ENCODE measurements around the gene TRPM5. TPM values are rescaled to one million over a fixed set of nuclear protein-coding genes. Genes with fewer than 3 reads are reported as not detected.

The TRPM5 gene
- total RNA-seq, 4 donors from 2014 or later: not detected

DNA sequence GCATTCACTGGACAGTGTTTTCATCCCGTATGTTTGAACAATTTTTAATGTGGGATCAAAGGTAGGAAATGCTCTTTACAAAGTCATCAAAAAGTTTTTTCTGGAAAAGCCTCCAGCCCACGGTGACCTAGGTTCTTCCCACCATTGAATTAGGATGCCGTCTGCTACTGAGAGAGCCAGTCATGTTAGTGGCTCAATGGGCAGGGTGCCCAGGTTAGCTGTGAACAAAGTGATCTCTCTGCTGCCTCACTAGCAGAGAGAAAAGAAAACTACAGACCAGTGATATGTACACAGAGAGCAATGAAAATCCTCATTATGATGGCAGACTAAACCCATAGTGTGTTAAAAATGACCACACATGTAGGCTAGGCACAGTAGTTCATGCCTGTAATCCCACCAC lies 32.9 kb upstream of the TRPM5 start:
- Histone ChIP-seq H3K27me3 (no peaks in the 10 kb centered on the region), H3K4me1 (no peaks in the 10 kb centered on the region), H3K9me3 (peaks cover 0 to 14% (median 1%) of the 10 kb centered on the region in 4 donors), H3K4me3 (no peak overlapping the region), H3K36me3 (no peaks in the 10 kb centered on the region), H3K27ac (no peak overlapping the region)
- TF ChIP-seq POLR2A (IDR thresholded peaks at IDR 0.05) (no peak), EP300 (IDR thresholded peaks at IDR 0.05) (no peak)
- TF ChIP-seq, protein P1, sequence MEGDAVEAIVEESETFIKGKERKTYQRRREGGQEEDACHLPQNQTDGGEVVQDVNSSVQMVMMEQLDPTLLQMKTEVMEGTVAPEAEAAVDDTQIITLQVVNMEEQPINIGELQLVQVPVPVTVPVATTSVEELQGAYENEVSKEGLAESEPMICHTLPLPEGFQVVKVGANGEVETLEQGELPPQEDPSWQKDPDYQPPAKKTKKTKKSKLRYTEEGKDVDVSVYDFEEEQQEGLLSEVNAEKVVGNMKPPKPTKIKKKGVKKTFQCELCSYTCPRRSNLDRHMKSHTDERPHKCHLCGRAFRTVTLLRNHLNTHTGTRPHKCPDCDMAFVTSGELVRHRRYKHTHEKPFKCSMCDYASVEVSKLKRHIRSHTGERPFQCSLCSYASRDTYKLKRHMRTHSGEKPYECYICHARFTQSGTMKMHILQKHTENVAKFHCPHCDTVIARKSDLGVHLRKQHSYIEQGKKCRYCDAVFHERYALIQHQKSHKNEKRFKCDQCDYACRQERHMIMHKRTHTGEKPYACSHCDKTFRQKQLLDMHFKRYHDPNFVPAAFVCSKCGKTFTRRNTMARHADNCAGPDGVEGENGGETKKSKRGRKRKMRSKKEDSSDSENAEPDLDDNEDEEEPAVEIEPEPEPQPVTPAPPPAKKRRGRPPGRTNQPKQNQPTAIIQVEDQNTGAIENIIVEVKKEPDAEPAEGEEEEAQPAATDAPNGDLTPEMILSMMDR (IDR thresholded peaks at IDR 0.05): no peak
- WGBS, 2 donors: 52 to 68% methylated on average over 3 of the region's 3 CpGs
- no peak for DNase-seq (ENCODE audit: low spot score in 2 of 2)

DNA sequence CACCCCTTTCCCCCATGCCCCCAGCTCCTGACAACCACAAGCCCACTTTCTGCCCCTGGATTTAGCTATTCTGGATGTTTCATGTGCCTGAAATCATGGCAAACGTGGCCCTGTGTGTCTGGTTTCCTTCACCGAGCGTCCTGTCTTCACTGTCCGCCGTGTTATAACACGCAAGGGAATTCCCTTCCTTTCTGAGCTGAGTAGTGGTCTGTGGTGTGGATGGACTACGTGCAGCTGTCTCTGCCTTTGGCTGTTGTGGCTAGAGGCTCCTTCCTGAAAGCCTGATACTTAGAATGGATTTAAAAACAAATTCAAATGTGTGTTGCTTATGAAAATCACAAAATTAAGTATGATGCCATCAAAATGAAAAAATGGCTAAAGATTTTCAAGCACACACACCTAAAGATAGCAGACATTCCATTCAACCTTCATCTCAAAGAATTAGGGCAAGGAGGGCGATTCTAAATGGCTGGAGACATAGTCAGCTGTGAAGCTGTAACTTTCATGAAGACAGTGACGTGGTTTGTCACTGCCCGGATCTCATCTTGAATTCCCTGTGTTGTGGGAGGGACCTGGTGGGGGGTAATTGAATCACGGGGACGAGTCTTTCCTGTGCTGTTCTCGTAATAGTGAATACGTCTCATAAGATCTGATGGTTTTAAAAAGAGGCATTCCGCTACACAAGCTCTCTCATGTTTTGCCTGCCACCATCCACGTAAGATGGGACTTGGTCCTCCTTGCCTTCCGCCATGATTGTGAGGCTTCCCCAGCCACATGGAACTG lies 31.0 kb upstream of the TRPM5 start:
- Histone ChIP-seq H3K4me3 (no peak overlapping the region), H3K9me3 (peaks cover 0 to 9% (median 1%) of the 10 kb centered on the region in 4 donors), H3K36me3 (no peaks in the 10 kb centered on the region), H3K27me3 (peaks cover 0 to 4% of the 10 kb centered on the region in 2 donors), H3K27ac (no peak overlapping the region), H3K4me1 (no peaks in the 10 kb centered on the region)
- WGBS, 2 donors: 64 to 68% methylated on average over 17 of the region's 17 CpGs
- no peak for DNase-seq (ENCODE audit: low spot score in 2 of 2)
- TF ChIP-seq EP300 (IDR thresholded peaks at IDR 0.05) (no peak), POLR2A (IDR thresholded peaks at IDR 0.05) (no peak)
- TF ChIP-seq, protein P1 (IDR thresholded peaks at IDR 0.05): no peak

DNA sequence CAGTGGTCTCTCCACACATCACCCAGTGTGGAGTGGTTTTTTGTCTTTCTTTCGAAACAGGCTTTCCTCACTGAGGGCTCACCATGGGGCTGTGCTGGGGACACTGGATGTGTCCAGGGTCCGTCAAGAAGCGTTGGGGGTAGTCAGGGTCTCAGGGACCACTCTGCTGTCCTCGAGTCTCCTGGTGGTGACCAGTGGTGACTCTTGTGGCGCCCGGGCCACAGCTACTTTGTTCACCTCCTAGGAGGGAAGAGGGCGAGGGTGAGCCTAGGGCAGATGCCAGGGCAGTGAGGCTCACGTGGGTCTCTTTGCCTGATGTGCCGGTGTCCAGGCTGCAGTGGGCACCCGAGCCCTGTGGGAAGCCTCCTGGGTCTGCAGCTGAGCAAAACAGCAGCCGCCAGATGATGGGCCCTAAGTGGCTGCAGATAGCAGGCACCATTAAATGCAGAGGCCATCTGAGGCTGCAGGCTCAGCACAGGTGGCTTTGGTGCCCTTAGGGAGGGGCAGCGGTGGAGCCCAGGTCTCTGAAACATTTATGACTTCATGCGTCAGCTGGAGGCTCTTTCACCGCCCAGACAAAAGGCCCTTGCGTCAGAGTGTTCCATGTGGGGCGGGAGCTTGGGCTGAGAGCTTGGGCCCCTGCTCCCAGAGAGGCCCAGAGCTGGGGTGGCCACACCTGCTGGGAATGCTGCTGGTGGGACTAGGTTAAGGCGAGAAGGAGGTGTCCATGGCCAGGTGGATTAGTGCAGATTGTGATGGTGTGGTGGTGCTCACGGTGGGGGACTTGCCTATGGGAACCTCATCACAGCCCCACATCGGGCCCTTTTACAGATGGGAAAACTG lies 30.0 kb upstream of the TRPM5 start:
- TF ChIP-seq EP300 (IDR thresholded peaks at IDR 0.05) (no peak), POLR2A (IDR thresholded peaks at IDR 0.05) (no peak)
- TF ChIP-seq, protein P1 (IDR thresholded peaks at IDR 0.05): no peak
- no peaks in the 10 kb centered on the region for H3K36me3 ChIP-seq
- H3K27ac ChIP-seq: no peak overlapping the region
- no peak overlapping the region for H3K4me3 ChIP-seq
- peaks cover 0 to 4% of the 10 kb centered on the region in 2 donors for H3K27me3 ChIP-seq
- no peaks in the 10 kb centered on the region for H3K4me1 ChIP-seq
- no peak for DNase-seq (ENCODE audit: low spot score in 2 of 2)
- 90% methylated on average over 10 to 12 of the region's 19 CpGs for WGBS, 2 donors
- peaks cover 0 to 1% (median under 1%) of the 10 kb centered on the region in 4 donors for H3K9me3 ChIP-seq

DNA sequence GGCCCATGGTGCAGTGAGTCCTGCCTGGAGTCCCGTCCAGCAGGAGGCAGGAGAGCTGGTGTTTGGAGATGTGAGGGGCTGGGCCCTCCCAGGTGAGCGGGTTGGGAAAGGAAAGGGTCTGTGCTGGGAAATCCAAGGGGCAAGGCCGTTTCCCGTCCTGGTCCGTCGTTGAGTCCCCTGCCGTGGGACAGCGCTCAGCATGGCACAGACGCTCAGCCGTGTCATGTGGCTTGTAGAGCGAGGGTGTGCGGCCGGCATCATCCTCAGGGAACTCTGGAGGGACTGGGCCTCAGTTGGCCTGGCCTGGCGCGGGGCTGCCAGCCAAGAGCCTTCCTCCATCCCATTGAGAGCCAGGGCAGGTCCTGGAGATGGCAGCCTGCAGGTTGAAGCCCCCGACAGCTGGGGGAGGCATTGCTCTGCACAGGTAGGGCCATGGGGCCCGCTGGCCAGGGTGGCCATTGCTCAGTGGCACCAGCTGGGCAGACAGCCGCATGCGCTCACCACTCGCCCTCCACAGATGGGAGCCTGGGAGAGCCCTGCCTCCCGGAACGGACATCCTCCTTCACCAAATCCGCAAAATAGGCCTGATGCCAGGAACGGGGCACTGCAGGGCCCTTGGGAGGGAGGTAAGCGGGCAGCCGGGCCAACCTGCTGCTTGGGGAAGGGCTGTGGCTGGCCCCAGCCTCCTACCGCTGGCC lies 29.2 kb upstream of the TRPM5 start:
- WGBS, 2 donors: 87 to 91% methylated on average over 19 to 27 of the region's 27 CpGs
- no peak overlapping the region for H3K27ac ChIP-seq
- H3K4me3 ChIP-seq: no peak overlapping the region
- no peak for DNase-seq (ENCODE audit: low spot score in 2 of 2)
- peaks cover 0 to 4% of the 10 kb centered on the region in 2 donors for H3K27me3 ChIP-seq
- no peaks in the 10 kb centered on the region for H3K9me3 ChIP-seq
- no peaks in the 10 kb centered on the region for H3K4me1 ChIP-seq
- no peaks in the 10 kb centered on the region for H3K36me3 ChIP-seq
- TF ChIP-seq EP300 (IDR thresholded peaks at IDR 0.05): no peak
- TF ChIP-seq, protein P1 (IDR thresholded peaks at IDR 0.05): no peak
- TF ChIP-seq POLR2A (IDR thresholded peaks at IDR 0.05): no peak
